Smooth muscle cell (in vitro differentiated cells): Measurements from ENCODE around the gene CALML6. TPM values are rescaled to one million over a fixed set of nuclear protein-coding genes. Genes with fewer than 3 reads are reported as not detected.

Experiments
- DNase-seq: peaks from one replicate; lab custom pipeline; 2025; ENCODE audit not compliant: unreplicated experiment; lab: John Stamatoyannopoulos, UW
- H2AFZ ChIP-seq: fragments of 200-600 bp; sonication (generic); 2 replicates; pipeline ENCODE4 v1.6.0; 2016; ENCODE audit warnings: antibody characterized with exemption, low read depth, mild to moderate bottlenecking
- H3F3A ChIP-seq: fragments of 200-600 bp; sonication (generic); 2 replicates; pipeline ENCODE4 v1.6.0; 2017; ENCODE audit warnings: antibody characterized with exemption, low read depth
- H3K27ac ChIP-seq: fragments of 200-600 bp; sonication (generic); 2 replicates; pipeline ENCODE4 v1.5.1; 2016; ENCODE audit warnings: low read depth, mild to moderate bottlenecking
- H3K27me3 ChIP-seq: fragments of 200-600 bp; sonication (generic); 2 replicates; pipeline ENCODE4 v1.6.1; 2016; ENCODE audit warnings: low read depth, mild to moderate bottlenecking
- H3K36me3 ChIP-seq: fragments of 200-600 bp; sonication (generic); 2 replicates; pipeline ENCODE4 v1.5.1; 2016; ENCODE audit warnings: low read depth
- H3K4me1 ChIP-seq: fragments of 200-600 bp; sonication (generic); 2 replicates; pipeline ENCODE4 v1.5.1; 2016; ENCODE audit warnings: low read depth
- H3K4me2 ChIP-seq: fragments of 200-600 bp; sonication (generic); 2 replicates; pipeline ENCODE4 v1.6.0; 2016; ENCODE audit warnings: mild to moderate bottlenecking
- H3K4me3 ChIP-seq: fragments of 200-600 bp; sonication (generic); 2 replicates; pipeline ENCODE4 v1.5.1; 2016; ENCODE audit warnings: mild to moderate bottlenecking
- H3K79me2 ChIP-seq: fragments of 200-600 bp; sonication (generic); 2 replicates; pipeline ENCODE4 v1.6.0; 2016; ENCODE audit warnings: low read depth, mild to moderate bottlenecking
- H3K9ac ChIP-seq: fragments of 200-600 bp; sonication (generic); 2 replicates; pipeline ENCODE4 v1.6.0; 2016; ENCODE audit warnings: low read depth
- H3K9me3 ChIP-seq: fragments of 200-600 bp; sonication (generic); replicated peaks from 2 replicates; pipeline ENCODE4 v1.5.1; 2016; ENCODE audit warnings: low read depth
- H4K20me1 ChIP-seq: fragments of 200-600 bp; sonication (generic); 2 replicates; pipeline ENCODE4 v1.6.0; 2016; ENCODE audit warnings: low read depth
- CTCF ChIP-seq: fragments of 200-600 bp; sonication (generic); IDR thresholded peaks from 2 replicates; pipeline ENCODE4 v1.5.1; 2017; ENCODE audit warnings: borderline replicate concordance, mild to moderate bottlenecking, antibody characterized with exemption; ENCODE audit not compliant: insufficient read depth, poor library complexity, severe bottlenecking
- WGBS: methylation state at CpG from one replicate; pipeline ENCODE4 v1.1.7; 2016; ENCODE audit warnings: low lambda C conversion rate; 5-methylcytosine and 5-hydroxymethylcytosine counted together
- polyA plus RNA-seq: library from polyadenylated mRNA; unstranded; fragments of >200 nt; fragmentation: Nextera tagmentation; extraction: Ambion mirVana; gene quantifications from 2 replicates; pipeline ENCODE4 v1.2.1, GENCODE V29; 2016
- total RNA-seq: library from RNA; depleted of rRNA; stranded (reverse); fragments of >200 nt; gene quantifications from 2 replicates; pipeline ENCODE4 v1.2.3, GENCODE V29; 2014

CALML6 gene
- total and polyA plus RNA-seq, 2 experiments from 2014 or later: 0.18 to 1.3 TPM

GRCh38 chr1:1917304-1917976, 2.4 kb downstream of the CALML6 start:
- WGBS: 96% methylated on average over 13 of the region's 14 CpGs
- no peak for DNase-seq
- Histone ChIP-seq H3K4me1 (peaks cover 7% of the 10 kb centered on the region), H3F3A (no peaks in the 10 kb centered on the region), H3K4me2 (no peak overlapping the region), H3K9me3 (no peaks in the 10 kb centered on the region), H3K4me3 (no peak overlapping the region), H4K20me1 (no peaks in the 10 kb centered on the region), H3K9ac (no peak overlapping the region), H3K27me3 (no peaks in the 10 kb centered on the region), H3K79me2 (no peaks in the 10 kb centered on the region), H3K36me3 (no peaks in the 10 kb centered on the region), H2AFZ (no peak overlapping the region), H3K27ac (no peak overlapping the region)
- TF ChIP-seq CTCF: no peak

- Histone ChIP-seq H3K9ac (no peak overlapping the region), H2AFZ (no peak overlapping the region), H3K79me2 (no peaks in the 10 kb centered on the region), H3K4me1 (peaks cover 7% of the 10 kb centered on the region), H3K27me3 (no peaks in the 10 kb centered on the region), H3K4me2 (peak overlapping the region; percentile 90), H3K27ac (no peak overlapping the region), H3F3A (no peaks in the 10 kb centered on the region), H4K20me1 (no peaks in the 10 kb centered on the region), H3K4me3 (peak overlapping the region; percentile 53), H3K9me3 (no peaks in the 10 kb centered on the region), H3K36me3 (no peaks in the 10 kb centered on the region)
- TF ChIP-seq CTCF: no peak
- WGBS: 45% methylated on average over 45 of the region's 46 CpGs
- DNase-seq: no peak
Measured at GRCh38 chr1:1917995-1918900, 3.2 kb downstream of the CALML6 start.

GRCh38 chr1:1918901-1919303, 3.8 kb downstream of the CALML6 start, which contains the start of gene TMEM52:
Gene TMEM52 (minus strand): TSS chr1:1919279. CDS start chr1:1919265, 14 bp downstream.
- no peak for DNase-seq
- H3K4me1 ChIP-seq: peaks cover 7% of the 10 kb centered on the region
- peak within 1 kb of the TSS; percentile 53 for H3K4me3 ChIP-seq
- no peak within 1 kb of the TSS for H2AFZ ChIP-seq
- no peaks in the 10 kb centered on the region for H3K79me2 ChIP-seq
- no peaks in the 10 kb centered on the region for H3K36me3 ChIP-seq
- H4K20me1 ChIP-seq: no peaks in the 10 kb centered on the region
- peak within 1 kb of the TSS; percentile 90 for H3K4me2 ChIP-seq
- H3F3A ChIP-seq: no peaks in the 10 kb centered on the region
- no peak within 1 kb of the TSS for H3K27ac ChIP-seq
- no peaks in the 10 kb centered on the region for H3K27me3 ChIP-seq
- no peaks in the 10 kb centered on the region for H3K9me3 ChIP-seq
- WGBS: 0% methylated on average over 28 of the region's 44 CpGs
- no peak for TF ChIP-seq CTCF
- H3K9ac ChIP-seq: no peak within 1 kb of the TSS
